B cell (primary cell): ENCODE measurements around the gene SLC4A4.

ENCODE experiments used
- CTCF ChIP-seq: fragments of 200-600 bp; IDR thresholded peaks from one replicate; pipeline ENCODE4 v1.8.0; 2022; ENCODE audit warnings: antibody characterized with exemption, mild to moderate bottlenecking
- EZH2 ChIP-seq: IDR thresholded peaks from 2 replicates; pipeline ENCODE4 v1.6.1; 2012; ENCODE audit warnings: borderline replicate concordance, low read depth, mild to moderate bottlenecking, moderate library complexity, low read length; ENCODE audit not compliant: insufficient read depth, poor library complexity, severe bottlenecking

- no peak for TF ChIP-seq CTCF
- TF ChIP-seq EZH2 = no peak
These were observed 73.2 kb downstream of the SLC4A4 start for GRCh38 chr4:71411981-71412380.
